Fibroblast of villous mesenchyme (primary cell): ENCODE measurements around the gene SH3TC1. TPM values are rescaled to one million over a fixed set of nuclear protein-coding genes. Genes with fewer than 3 reads are reported as not detected.

Experiments
- DNase-seq: peaks from one replicate; pipeline ENCODE4 v3.0.0-alpha.2; 2010; ENCODE audit warnings: low read depth
- H3K4me3 ChIP-seq: 2 replicates; pipeline ENCODE4 v1.5.1; 2011; ENCODE audit warnings: low read depth, mild to moderate bottlenecking, low read length
- total RNA-seq: library from RNA; depleted of rRNA; stranded (reverse); fragments of >200 nt; gene quantifications from 2 replicates; pipeline ENCODE4 v1.2.3, GENCODE V29; 2012
- TF ChIP-seq, protein P1 (sequence below): IDR thresholded peaks from 2 replicates; pipeline ENCODE4 v1.5.1; 2012; ENCODE audit warnings: low read depth, mild to moderate bottlenecking, low read length; ENCODE audit not compliant: insufficient read depth

SH3TC1 gene
- total RNA-seq, 1 donor = 3.9 TPM

DNA sequence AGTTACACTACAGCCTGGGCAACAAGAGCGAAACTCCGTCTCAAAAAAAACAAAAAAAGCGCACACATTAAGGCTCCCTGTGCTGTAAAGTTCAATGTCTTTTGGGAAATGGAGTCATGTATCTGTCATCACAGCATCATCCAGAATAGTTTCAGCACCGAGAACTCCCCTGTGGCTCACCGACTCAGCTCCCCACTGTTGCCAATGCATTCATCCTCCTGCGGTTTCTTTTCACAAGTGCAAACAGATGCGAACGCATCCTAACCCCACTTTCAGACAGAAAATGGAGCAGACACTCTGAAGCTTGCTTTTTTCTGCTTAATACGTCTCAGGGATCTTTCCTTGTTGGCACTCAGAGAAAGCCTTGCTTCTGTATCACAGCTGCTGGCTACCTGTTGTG, 13.8 kb upstream of the SH3TC1 start:
- no peak overlapping the region for H3K4me3 ChIP-seq
- TF ChIP-seq, protein P1, sequence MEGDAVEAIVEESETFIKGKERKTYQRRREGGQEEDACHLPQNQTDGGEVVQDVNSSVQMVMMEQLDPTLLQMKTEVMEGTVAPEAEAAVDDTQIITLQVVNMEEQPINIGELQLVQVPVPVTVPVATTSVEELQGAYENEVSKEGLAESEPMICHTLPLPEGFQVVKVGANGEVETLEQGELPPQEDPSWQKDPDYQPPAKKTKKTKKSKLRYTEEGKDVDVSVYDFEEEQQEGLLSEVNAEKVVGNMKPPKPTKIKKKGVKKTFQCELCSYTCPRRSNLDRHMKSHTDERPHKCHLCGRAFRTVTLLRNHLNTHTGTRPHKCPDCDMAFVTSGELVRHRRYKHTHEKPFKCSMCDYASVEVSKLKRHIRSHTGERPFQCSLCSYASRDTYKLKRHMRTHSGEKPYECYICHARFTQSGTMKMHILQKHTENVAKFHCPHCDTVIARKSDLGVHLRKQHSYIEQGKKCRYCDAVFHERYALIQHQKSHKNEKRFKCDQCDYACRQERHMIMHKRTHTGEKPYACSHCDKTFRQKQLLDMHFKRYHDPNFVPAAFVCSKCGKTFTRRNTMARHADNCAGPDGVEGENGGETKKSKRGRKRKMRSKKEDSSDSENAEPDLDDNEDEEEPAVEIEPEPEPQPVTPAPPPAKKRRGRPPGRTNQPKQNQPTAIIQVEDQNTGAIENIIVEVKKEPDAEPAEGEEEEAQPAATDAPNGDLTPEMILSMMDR = no peak
- DNase-seq = peak; percentile 64

DNA sequence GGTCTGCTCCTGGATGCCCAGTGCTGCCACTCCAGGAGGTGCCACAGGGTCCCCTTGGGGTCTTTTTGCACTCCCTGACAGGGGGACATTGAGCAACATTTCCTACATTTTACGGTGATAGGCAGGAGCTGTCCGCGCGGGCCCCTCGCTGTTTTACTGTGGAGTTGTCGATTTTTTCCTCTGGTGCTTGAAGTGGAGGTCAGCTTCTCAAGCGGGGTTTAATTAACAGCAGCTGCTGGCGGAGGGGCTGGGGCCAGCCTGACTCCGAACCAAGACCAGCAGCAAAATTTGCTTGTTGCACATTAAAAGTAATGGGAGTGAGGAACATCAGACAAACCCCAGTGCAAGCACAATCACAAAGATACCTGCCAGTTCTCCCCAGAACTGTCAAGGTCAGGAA, 13.2 kb upstream of the SH3TC1 start:
- H3K4me3 ChIP-seq = no peak overlapping the region
- peak; percentile 45 for DNase-seq
- TF ChIP-seq, protein P1 = no peak

DNA sequence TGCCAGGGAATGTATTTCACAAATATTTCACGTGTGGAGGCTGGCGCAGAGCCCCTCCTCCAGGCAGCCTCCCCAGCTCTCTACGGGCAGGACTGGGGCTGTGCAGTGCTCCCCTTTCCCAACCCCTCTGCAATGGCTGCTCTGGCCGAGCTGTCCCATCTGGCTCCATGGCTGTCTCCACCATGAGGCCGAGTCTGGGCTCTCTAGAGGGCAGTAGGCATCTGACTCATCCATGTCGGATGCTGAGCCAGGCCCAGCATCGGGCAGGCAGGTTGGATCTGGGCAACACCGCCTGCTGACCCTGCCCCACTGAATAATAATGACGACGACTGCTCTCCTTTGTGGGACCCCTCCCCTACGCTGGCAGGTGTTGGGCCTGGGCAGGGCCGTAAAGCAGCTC, 11.0 kb upstream of the SH3TC1 start:
- no peak for DNase-seq
- TF ChIP-seq, protein P1 = no peak
- no peak overlapping the region for H3K4me3 ChIP-seq

DNA sequence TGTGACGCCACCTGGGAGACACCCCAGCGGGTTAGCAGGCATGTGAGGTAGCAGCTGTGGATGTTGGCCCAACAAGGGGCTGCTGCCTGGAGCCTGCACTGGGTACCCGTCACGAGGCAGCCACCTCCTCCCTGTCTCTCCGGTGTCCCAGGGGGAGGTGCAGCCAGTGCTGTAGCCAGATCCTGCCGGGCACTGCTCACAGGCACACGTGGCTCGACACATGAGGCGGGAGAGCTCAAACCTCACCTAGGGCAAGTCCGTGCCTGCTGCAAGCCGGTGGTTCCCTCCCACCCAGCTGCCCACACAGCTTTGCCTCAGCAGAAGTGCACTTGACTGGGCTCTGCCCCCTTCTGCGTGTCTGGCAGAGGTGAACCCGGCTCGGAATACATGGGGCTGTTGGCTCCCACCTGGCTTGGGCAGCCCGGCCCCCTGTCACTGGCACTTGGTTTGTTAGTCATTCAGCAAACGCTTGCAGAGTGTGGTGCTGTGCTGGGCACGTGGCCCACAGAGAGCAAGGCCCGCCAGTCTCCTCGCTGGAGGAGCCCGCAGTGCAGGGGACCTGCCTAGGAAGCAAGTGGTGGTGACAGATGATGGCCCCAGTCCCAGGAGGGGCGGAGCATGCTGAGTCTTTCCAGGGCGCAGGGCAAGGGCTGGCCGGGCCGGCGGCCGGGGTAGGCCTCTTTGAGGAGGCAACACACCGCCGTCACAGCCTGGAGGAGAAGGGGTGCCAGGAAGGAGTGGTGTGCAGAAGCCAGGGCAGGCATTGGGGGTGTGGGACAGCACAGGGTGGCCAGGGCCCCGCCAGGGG, 10.1 kb upstream of the SH3TC1 start:
- TF ChIP-seq, protein P1 = no peak
- no peak overlapping the region for H3K4me3 ChIP-seq
- DNase-seq = no peak

DNA sequence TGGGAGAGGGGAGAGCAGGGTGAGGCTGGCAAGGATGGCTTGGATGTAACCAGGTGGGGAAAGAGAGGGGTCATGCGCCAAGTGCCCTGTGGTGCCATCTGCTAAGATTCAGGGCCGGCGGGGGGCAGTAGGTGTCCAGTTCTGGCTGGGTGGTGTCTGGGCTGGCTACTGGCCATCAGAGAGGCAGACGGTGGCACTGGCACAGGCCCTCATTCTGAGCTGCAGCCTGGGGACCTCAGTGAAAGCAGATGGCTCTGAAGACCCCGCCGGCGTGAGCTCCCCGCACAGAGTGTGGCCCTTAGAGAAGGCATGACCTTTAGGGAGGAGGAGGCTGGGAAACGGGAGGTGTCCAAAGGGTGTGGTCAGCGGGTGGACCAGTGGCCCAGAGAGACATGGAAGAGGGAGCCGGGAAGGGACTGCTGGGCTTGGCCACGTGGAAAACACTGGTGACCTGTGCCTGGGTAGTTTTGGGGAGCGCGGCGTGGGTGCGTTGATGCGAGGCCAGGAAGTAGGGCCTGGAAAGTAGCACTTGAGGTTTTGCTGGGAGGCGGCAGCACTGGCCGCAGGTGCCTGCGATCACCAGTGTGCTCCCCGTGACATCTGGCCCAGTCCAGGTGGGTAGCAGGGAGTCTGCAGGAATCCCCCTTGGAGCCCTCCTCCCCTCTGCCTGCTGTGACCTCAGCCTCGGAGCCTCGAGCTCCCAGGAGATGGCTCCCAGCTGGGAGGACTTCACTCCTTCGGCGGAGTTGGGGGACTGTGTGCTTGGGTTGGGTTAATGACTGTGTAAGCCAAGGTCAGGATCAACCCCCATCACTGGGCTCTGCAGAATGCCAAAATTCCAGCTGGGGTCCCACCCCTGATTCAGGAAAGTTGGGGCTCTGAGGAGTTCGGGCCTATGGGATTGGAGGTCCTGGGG, 9.3 kb upstream of the SH3TC1 start:
- H3K4me3 ChIP-seq = no peak overlapping the region
- TF ChIP-seq, protein P1 = no peak
- no peak for DNase-seq

DNA sequence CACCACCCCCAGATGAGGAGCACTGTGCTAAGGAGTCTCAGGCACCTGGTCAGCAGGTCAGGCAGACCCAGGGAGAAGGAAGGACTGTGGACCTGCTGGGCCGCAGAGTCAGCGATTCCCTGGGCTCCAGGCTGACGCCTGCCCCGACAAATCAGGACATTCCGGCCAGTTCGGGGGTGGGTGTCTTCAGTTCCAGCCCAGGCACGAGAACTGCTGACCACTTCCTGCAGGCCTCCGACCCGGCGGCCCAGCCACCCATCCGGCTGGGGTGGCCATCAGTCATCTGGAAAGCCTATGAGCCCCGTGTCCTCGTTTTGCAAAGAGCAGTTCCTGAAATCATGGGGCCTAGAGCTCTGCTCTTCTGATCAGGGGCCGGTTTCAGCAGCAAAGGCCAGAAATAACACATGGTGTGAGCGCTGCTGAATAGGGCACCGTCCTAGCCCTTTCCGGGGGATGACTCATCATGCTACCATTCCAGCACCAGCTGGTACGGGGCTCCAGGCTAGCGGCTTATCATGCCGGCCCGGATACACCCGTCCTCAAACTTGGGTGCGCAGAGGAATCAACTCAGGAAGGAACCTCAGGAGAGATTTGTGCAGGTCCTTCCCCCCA, 7.8 kb upstream of the SH3TC1 start:
- no peak overlapping the region for H3K4me3 ChIP-seq
- DNase-seq = peak; percentile 92
- TF ChIP-seq, protein P1 = no peak
